C1 segment of cervical spinal cord (tissue), 14 donors: ENCODE results near the gene DNASE1L2.

Source experiments
- DNase-seq, 14 donors: peaks; one replicate each; lab custom pipeline; 2025; lab: John Stamatoyannopoulos, UW

Gene DNASE1L2

GRCh38 chr16:2284797-2285576 lies 48.7 kb downstream of the DNASE1L2 start:
- DNase-seq: no peak

GRCh38 chr16:2285731-2286191 lies 49.5 kb downstream of the DNASE1L2 start:
- no peak for DNase-seq

- no peak for DNase-seq
Measured at GRCh38 chr16:2286550-2286949, 50.3 kb downstream of the DNASE1L2 start.

GRCh38 chr16:2287916-2288547 lies 51.8 kb downstream of the DNASE1L2 start:
- DNase-seq: no peak
